ENCODE results near the gene RASAL2.
"Not testable (repeated sequence)": the region's sequence is repeated elsewhere in the genome, so short reads cannot be mapped to it uniquely, and the experiment has no call there.

The RASAL2 gene

DNA sequence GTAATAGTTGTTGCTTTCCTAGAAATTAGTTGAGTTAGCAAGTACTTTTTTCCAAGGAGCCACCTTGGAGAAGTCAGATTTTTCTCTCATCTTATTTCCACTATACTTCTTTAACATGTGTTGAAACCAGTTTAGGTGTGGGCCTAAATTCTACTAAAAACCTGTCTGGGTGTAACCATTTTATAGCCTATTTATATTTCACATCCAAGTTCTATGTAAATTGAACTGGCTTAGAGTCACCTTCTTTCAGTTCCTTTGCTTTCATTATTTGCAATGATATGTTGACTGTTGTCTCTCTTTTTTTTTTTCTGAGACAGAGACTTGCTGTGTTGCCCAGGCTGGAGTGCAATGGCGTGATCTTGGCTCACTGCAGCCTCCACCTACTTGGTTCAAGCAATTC is 207.2 kb downstream of the RASAL2 start:
- DNase-seq = no peak

- DNase-seq = no peak
These were observed 213.4 kb downstream of the RASAL2 start for GRCh38 chr1:178307264-178307663.

- DNase-seq = no peak
These were observed 214.5 kb downstream of the RASAL2 start for GRCh38 chr1:178308438-178308837.

DNA sequence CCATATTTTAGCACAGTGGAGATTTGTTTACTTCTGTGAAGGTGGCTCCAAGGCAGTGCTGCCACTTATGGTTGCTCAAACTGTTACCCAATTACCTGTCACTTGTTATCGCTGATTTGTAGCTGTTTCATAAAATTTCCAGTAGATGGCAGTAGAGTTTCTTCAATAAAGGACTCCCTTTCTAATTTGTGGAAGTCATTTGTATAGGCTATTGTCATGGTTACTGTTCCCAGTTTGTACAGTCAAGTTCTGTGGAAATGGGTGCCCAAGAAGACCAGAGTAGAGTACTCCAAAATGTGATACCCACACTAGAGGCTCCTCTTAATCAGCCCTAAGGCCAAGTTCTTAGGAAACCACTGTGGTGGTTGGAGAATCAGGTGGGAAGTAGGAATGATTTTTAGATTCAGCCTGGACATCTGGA is 216.8 kb downstream of the RASAL2 start:
- peak; percentile 24 for DNase-seq

- DNase-seq = no peak
These were observed 217.3 kb downstream of the RASAL2 start for GRCh38 chr1:178311164-178311563.

DNA sequence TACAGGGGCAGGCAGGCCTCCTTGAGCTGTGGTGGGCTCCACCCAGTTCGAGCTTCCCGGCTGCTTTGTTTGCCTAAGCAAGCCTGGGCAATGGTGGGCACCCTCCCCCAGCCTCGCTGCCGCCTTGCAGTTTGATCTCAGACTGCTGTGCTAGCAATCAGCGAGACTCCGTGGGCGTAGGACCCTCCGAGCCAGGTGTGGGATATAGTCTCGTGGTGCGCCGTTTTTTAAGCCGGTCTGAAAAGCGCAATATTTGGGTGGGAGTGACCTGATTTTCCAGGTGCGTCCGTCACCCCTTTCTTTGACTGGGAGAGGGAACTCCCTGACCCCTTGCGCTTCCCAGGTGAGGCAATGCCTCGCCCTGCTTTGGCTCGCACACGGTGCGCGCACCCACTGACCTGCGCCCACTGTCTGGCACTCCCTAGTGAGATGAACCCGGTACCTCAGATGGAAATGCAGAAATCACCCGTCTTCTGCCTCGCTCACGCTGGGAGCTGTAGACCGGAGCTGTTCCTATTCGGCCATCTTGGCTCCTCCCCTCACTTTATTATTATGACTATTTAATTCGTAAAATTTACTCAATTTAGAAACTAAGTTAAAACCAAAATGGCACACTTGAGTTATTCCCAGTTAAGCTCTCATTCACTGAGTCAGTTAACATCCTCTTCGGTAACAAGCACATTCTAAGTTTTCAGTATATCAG is 226.5 kb downstream of the RASAL2 start:
- DNase-seq = not testable (repeated sequence)

- DNase-seq = no peak
These were observed 229.2 kb downstream of the RASAL2 start for GRCh38 chr1:178323067-178323466.

- DNase-seq = no peak
These were observed 230.1 kb downstream of the RASAL2 start for GRCh38 chr1:178324003-178324402.

GRCh38 chr1:178328728-178329127 is 234.8 kb downstream of the RASAL2 start:
- no peak for DNase-seq

GRCh38 chr1:178330153-178330552 is 236.2 kb downstream of the RASAL2 start:
- no peak for DNase-seq

GRCh38 chr1:178330848-178331497 is 237.1 kb downstream of the RASAL2 start:
- no peak for DNase-seq

- no peak for DNase-seq
These were observed 241.5 kb downstream of the RASAL2 start for GRCh38 chr1:178335426-178335825.

DNA sequence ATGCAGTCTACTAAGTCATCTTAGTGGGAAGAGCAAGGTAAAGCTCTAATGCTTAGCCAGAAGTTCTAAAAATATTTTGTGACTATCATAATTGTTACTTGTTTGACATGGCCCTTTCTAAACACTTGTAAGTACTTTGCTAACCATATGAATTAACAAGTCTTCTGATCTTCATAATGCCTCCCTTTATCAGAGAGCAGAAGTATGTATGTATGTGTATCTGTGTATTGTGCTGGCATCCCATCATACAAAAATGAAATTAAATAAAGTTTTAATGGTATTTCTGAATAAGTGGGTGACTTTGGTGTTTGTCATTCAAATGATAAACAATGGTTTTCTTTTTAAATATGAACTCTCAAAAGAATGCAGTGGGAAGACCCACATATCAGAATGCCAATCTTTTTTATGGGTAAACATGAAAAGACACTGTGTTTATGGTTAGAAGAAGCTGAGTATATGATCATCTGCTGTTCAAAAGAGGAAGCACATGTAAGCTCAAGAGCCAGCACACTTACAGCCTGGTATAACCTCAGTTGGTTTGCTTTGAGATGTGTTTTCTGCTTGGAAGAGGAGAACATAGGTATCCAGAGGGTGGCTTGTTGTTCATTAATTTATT is 243.3 kb downstream of the RASAL2 start:
- no peak for DNase-seq

DNA sequence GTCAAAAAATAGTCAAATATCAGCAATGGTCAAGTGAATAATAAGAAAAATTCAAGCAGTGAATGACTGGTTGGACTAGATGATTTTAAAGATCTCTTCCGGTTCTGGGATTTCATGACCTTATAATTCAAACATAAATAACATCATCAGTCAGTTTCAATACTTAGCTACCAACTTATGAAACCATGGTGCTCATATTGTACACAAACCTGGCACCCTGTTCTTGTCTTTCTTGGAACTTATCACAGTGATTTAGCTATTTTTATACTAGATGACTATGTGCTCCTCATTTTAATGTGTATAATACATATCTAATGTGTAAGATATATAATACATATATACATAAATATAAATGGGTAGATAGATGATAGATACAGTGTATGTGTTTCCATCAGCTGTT is 245.9 kb downstream of the RASAL2 start:
- DNase-seq = no peak

DNA sequence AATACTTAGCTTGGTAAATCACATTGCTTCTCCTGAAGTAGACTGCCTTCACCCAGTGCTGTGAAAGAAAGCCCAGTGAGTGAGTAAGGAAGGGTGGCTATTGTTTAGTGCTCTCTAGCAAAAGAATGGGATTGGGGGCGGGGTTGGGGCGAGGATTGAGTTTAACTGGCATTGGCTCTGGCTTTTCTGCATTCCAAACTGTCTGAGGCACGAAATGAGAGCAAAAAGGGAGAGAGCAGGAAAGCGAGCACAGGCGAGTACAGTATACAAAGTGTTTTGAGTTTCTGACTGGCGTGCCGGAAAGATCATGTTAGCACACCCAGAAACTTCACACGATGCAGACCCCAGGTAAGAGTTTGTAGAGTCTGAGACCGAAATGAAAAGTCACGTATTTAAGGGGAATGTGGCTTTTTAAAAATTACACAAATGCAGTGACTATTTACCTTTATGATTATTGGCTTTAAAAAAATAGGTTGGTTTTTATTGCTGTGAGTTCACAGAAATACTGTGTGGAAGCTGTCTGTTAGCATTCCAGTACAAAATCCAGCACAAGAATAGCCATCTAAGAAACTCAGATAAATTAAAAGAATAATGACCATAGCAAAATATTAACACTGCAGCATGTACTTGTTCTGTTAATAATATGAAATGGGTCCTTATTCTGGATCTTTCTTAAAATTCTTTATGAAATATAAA is 247.5 kb downstream of the RASAL2 start:
- DNase-seq = no peak

DNA sequence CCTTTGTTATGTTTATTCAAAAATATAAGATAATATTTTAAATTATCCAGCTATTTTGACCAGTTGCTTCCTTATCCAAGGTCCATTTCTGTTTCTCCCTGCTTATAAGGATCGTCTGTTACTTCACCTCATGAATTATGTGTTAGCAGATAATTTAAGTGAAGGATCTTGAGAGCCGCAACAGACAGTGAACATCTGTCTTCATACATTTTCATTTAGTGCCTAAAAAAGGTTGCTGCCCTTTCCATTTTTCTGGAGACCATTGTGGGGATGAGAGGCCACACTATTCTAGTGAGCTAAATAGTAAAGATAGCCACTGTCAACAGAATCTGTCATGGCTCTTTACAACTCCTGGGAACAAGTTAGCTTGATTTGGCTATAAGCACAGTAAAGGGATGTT is 248.8 kb downstream of the RASAL2 start:
- no peak for DNase-seq

DNA sequence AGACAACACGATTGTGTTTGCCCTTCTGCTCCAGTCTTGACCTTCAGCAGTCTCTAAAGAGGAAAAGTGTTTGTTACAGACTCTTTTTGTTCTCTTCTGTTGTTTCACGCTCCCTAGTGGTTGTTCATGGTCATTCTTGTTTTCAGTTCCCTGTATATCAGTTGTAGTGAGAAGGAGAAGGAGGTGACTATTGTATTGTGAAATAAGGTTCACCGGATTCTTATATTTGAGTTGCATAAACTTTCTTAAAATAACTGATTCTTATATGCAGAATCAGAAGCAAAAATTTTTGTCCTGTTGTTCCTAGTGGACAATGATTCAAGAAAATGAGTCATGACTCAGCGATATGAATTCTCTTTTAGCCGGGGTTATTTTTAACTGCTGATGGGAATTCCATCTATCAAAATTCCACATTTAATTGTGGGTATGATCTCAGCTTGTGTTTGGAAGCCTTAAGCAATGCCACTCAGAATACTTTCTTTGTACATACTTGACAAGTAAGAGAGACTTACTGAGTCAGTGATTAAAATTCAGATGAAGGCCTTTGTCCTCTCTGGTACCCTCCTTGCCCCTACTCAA is 250.7 kb downstream of the RASAL2 start:
- no peak for DNase-seq

- no peak for DNase-seq
These were observed 251.3 kb downstream of the RASAL2 start for GRCh38 chr1:178345238-178345637.

DNA sequence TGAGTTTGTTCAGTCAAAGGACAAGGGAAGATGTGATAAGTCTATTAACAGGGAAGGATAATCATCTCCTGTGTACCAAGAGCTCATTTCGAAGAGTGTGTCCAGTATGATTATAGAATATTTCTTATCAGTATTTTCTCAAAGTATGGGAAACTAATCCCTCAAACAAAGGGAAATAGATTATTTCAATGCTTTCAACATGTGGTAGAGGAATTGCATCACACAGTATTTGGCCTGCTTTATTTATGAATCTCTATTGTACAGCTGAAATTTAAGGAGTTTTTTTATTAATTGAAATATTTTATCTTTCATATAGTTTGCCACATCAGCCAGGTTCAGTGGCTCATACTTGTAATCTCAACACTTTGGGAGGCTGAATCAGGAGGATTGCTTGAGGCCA is 251.9 kb downstream of the RASAL2 start:
- no peak for DNase-seq

DNA sequence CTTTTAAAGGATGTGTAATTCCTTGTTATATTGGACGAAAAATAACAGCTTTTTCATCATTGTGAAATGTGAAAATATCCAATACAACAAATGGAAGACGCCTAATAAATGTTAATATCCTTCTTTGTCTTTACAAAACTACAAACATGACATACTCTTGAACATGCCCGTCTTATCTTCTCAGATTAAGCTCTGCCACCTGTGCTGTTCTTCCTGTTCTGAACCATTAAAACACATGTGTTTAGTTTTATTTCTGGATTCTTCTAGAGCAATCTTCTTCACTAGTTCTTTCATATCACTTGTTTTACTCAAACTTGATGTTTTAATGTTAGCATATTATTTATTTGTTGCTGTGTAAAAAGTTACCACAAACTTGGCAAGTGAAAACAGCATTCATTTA is 255.9 kb downstream of the RASAL2 start:
- no peak for DNase-seq

- not testable (repeated sequence) for DNase-seq
These were observed 258.0 kb downstream of the RASAL2 start for GRCh38 chr1:178351911-178352310.

DNA sequence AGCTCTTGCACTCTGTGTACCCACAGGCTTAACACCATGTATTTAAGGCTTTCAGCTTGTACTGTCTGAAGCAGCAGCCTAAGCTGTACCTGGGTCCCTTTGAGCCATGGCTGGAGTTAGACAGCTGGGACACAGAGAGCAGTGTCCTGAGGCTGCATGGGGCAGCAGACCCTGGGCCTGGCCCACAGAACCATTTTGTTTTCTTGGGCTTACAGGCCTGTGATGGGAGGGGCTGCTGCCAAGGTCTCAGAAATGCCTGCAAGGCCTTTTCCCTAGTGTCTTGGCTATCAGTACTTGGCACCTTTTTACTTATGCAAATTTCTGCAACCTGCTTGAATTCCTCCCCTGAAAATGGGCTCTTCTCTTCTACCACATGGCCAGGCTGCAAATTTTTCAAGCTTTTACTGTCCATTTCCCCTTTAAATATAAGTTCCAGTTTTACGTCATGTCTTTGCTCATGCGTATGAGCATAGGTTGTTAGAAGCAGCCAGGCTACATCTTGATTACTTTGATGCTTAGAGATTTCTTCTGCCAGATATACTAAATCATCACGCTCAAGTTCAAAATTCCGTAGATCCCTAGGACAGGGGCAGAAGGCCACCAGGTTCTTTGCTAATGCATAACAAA is 259.0 kb downstream of the RASAL2 start:
- no peak for DNase-seq

- DNase-seq = no peak
These were observed 259.6 kb downstream of the RASAL2 start for GRCh38 chr1:178353524-178353923.

Data from NCI-H524 treated with DMSO at 0.1 percent for 48 hours (cell line).